ENCODE measurements around the gene DDX5.

GRCh38 chr17:64547319-64547718 lies 41.2 kb upstream of the DDX5 start:
- TF ChIP-seq CTCF (IDR thresholded peaks at IDR 0.05) (no peak), POLR2A (IDR thresholded peaks at IDR 0.05) (no peak)

Data from right lobe of liver (tissue), 4 donors.